ENCODE data around the gene ITGBL1.

DNA sequence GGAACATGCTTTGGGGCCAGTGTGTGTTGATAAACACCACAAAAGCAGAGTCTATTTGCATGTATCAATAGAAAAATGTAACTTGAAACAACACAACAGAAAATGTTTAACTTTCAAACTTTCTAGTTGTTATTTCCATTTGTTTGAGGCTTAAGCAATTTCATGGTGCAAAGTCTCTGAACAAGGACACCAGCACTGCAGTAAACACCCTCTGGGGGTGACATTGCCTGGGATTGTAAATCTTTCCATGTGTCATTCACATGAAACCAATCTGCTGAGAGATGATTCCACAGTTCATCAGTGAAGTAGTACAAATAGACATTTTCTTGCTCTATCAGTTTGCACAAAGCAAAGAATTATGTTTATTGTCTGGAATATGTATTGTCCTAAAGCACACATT, 124.5 kb downstream of the ITGBL1 start:
- TF ChIP-seq, protein P1, sequence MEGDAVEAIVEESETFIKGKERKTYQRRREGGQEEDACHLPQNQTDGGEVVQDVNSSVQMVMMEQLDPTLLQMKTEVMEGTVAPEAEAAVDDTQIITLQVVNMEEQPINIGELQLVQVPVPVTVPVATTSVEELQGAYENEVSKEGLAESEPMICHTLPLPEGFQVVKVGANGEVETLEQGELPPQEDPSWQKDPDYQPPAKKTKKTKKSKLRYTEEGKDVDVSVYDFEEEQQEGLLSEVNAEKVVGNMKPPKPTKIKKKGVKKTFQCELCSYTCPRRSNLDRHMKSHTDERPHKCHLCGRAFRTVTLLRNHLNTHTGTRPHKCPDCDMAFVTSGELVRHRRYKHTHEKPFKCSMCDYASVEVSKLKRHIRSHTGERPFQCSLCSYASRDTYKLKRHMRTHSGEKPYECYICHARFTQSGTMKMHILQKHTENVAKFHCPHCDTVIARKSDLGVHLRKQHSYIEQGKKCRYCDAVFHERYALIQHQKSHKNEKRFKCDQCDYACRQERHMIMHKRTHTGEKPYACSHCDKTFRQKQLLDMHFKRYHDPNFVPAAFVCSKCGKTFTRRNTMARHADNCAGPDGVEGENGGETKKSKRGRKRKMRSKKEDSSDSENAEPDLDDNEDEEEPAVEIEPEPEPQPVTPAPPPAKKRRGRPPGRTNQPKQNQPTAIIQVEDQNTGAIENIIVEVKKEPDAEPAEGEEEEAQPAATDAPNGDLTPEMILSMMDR (IDR thresholded peaks at IDR 0.05): no peak
- TF ChIP-seq ETV6 (CRISPR knock-in tag; IDR thresholded peaks at IDR 0.05) (no peak), FOXK1 (CRISPR knock-in tag; IDR thresholded peaks at IDR 0.05) (no peak), RELA (CRISPR knock-in tag; IDR thresholded peaks at IDR 0.05; ENCODE audit: borderline replicate concordance) (no peak)
- TF ChIP-seq, protein P2, sequence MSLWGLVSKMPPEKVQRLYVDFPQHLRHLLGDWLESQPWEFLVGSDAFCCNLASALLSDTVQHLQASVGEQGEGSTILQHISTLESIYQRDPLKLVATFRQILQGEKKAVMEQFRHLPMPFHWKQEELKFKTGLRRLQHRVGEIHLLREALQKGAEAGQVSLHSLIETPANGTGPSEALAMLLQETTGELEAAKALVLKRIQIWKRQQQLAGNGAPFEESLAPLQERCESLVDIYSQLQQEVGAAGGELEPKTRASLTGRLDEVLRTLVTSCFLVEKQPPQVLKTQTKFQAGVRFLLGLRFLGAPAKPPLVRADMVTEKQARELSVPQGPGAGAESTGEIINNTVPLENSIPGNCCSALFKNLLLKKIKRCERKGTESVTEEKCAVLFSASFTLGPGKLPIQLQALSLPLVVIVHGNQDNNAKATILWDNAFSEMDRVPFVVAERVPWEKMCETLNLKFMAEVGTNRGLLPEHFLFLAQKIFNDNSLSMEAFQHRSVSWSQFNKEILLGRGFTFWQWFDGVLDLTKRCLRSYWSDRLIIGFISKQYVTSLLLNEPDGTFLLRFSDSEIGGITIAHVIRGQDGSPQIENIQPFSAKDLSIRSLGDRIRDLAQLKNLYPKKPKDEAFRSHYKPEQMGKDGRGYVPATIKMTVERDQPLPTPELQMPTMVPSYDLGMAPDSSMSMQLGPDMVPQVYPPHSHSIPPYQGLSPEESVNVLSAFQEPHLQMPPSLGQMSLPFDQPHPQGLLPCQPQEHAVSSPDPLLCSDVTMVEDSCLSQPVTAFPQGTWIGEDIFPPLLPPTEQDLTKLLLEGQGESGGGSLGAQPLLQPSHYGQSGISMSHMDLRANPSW (CRISPR knock-in tag; conservative IDR thresholded peaks at IDR 0.05; ENCODE audit: low read depth): no peak
- TF ChIP-seq, protein P3, sequence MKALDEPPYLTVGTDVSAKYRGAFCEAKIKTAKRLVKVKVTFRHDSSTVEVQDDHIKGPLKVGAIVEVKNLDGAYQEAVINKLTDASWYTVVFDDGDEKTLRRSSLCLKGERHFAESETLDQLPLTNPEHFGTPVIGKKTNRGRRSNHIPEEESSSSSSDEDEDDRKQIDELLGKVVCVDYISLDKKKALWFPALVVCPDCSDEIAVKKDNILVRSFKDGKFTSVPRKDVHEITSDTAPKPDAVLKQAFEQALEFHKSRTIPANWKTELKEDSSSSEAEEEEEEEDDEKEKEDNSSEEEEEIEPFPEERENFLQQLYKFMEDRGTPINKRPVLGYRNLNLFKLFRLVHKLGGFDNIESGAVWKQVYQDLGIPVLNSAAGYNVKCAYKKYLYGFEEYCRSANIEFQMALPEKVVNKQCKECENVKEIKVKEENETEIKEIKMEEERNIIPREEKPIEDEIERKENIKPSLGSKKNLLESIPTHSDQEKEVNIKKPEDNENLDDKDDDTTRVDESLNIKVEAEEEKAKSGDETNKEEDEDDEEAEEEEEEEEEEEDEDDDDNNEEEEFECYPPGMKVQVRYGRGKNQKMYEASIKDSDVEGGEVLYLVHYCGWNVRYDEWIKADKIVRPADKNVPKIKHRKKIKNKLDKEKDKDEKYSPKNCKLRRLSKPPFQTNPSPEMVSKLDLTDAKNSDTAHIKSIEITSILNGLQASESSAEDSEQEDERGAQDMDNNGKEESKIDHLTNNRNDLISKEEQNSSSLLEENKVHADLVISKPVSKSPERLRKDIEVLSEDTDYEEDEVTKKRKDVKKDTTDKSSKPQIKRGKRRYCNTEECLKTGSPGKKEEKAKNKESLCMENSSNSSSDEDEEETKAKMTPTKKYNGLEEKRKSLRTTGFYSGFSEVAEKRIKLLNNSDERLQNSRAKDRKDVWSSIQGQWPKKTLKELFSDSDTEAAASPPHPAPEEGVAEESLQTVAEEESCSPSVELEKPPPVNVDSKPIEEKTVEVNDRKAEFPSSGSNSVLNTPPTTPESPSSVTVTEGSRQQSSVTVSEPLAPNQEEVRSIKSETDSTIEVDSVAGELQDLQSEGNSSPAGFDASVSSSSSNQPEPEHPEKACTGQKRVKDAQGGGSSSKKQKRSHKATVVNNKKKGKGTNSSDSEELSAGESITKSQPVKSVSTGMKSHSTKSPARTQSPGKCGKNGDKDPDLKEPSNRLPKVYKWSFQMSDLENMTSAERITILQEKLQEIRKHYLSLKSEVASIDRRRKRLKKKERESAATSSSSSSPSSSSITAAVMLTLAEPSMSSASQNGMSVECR (CRISPR knock-in tag; IDR thresholded peaks at IDR 0.05; ENCODE audit: borderline replicate concordance): no peak
- TF ChIP-seq, protein P4, sequence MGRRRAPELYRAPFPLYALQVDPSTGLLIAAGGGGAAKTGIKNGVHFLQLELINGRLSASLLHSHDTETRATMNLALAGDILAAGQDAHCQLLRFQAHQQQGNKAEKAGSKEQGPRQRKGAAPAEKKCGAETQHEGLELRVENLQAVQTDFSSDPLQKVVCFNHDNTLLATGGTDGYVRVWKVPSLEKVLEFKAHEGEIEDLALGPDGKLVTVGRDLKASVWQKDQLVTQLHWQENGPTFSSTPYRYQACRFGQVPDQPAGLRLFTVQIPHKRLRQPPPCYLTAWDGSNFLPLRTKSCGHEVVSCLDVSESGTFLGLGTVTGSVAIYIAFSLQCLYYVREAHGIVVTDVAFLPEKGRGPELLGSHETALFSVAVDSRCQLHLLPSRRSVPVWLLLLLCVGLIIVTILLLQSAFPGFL (CRISPR knock-in tag; IDR thresholded peaks at IDR 0.05; ENCODE audit: borderline replicate concordance): no peak
- TF ChIP-seq, protein P5, sequence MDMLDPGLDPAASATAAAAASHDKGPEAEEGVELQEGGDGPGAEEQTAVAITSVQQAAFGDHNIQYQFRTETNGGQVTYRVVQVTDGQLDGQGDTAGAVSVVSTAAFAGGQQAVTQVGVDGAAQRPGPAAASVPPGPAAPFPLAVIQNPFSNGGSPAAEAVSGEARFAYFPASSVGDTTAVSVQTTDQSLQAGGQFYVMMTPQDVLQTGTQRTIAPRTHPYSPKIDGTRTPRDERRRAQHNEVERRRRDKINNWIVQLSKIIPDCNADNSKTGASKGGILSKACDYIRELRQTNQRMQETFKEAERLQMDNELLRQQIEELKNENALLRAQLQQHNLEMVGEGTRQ (CRISPR knock-in tag; IDR thresholded peaks at IDR 0.05): no peak
- TF ChIP-seq, protein P6, sequence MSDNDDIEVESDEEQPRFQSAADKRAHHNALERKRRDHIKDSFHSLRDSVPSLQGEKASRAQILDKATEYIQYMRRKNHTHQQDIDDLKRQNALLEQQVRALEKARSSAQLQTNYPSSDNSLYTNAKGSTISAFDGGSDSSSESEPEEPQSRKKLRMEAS (CRISPR knock-in tag; IDR thresholded peaks at IDR 0.05): no peak
- TF ChIP-seq, protein P7, sequence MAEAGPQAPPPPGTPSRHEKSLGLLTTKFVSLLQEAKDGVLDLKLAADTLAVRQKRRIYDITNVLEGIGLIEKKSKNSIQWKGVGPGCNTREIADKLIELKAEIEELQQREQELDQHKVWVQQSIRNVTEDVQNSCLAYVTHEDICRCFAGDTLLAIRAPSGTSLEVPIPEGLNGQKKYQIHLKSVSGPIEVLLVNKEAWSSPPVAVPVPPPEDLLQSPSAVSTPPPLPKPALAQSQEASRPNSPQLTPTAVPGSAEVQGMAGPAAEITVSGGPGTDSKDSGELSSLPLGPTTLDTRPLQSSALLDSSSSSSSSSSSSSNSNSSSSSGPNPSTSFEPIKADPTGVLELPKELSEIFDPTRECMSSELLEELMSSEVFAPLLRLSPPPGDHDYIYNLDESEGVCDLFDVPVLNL (CRISPR knock-in tag; IDR thresholded peaks at IDR 0.05; ENCODE audit: borderline replicate concordance, low read depth): no peak
